Left lung (tissue), 10 donors: ENCODE measurements around the gene TRPM5. TPM values are rescaled to one million over a fixed set of nuclear protein-coding genes. Genes with fewer than 3 reads are reported as not detected.

Experiments used
- ATAC-seq: fragments of 200-7000 bp; cut with Tn5 transposase; one replicate; pipeline ENCODE4 v1.9.1; 2020; ENCODE audit warnings: moderate library complexity
- DNase-seq, 4 donors: peaks; one replicate each; pipeline ENCODE4 v3.0.0-alpha.2; 2013 to 2020
- H3K27ac ChIP-seq, 2 donors: fragments of 200-600 bp; sonication (generic) in 1 of 2; one replicate each; pipeline versions ENCODE4 v1.5.0 to v1.8.0; 2020 to 2021
- H3K27me3 ChIP-seq, 2 donors: fragments of 200-600 bp; sonication (generic) in 1 of 2; one replicate each; pipeline versions ENCODE4 v1.5.0 to v1.8.0; 2020 to 2021
- H3K36me3 ChIP-seq, 2 donors: fragments of 200-600 bp; sonication (generic) in 1 of 2; one replicate each; pipeline versions ENCODE4 v1.5.0 to v1.8.0; 2020 to 2021
- H3K4me1 ChIP-seq, 2 donors: fragments of 200-600 bp; one replicate each; pipeline ENCODE4 v1.8.0; 2021
- H3K4me3 ChIP-seq, 2 donors: fragments of 200-600 bp; sonication (generic) in 1 of 2; one replicate each; pipeline versions ENCODE4 v1.5.0 to v1.8.0; 2020 to 2021; ENCODE audit warnings: mild to moderate bottlenecking in 1 of 2
- H3K9me3 ChIP-seq, 2 donors: fragments of 200-600 bp; sonication (generic) in 1 of 2; one replicate each; pipeline versions ENCODE4 v1.5.0 to v1.8.0; 2020 to 2021
- CTCF ChIP-seq, 2 donors: fragments of 200-600 bp; sonication (generic) in 1 of 2; IDR thresholded peaks; one replicate each; pipeline versions ENCODE4 v1.5.0 to v1.8.0; 2021; ENCODE audit warnings: antibody characterized with exemption in 2 of 2
- intact Hi-C, 2 donors: fragments of 100-400 bp; cut with DNase I; formaldehyde crosslinking; loops; one replicate each; pipeline versions ENCODE4 v1.11.2 to v1.14.2; 2022
- polyA plus RNA-seq, 6 donors: library from polyadenylated mRNA; unstranded; fragments of 120-200 nt; gene quantifications; one replicate each; pipeline ENCODE4 v1.2.1, GENCODE V29; 2013; ENCODE audit not compliant: insufficient read length in 6 of 6
- total RNA-seq, 2 donors: library from RNA; stranded (reverse); fragmentation: NEBNext Ultra II Directional; extraction: Animal tissue kit (Norgen Biotek cat#: 25700); gene quantifications; one replicate each; pipeline ENCODE4 v1.2.1, GENCODE V29; 2021
- donor health status: DM: no; HTN: yes; CAD: no.
- donor health status: DM: no; HTN: no; CAD: no.

The TRPM5 gene
- total and polyA plus RNA-seq, 8 donors = 0.14 to 0.40 (median 0.31) TPM; not detected in 2

- Histone ChIP-seq H3K4me3 (no peak overlapping the region), H3K27me3 (no peaks in the 10 kb centered on the region), H3K27ac (no peak overlapping the region), H3K9me3 (no peaks in the 10 kb centered on the region), H3K36me3 (peaks cover 0 to 66% of the 10 kb centered on the region in 2 donors), H3K4me1 (peaks cover 15 to 25% of the 10 kb centered on the region in 2 donors)
- DNase-seq (no peak), ATAC-seq (no peak)
- intact Hi-C loops = no loop called here
- no peak for TF ChIP-seq CTCF (IDR thresholded peaks at IDR 0.05)
Measured at GRCh38 chr11:2397005-2397404, 47.3 kb downstream of the TRPM5 start.

GRCh38 chr11:2396471-2396870 is 47.8 kb downstream of the TRPM5 start:
- Histone ChIP-seq H3K4me1 (peaks cover 10 to 20% of the 10 kb centered on the region in 2 donors), H3K36me3 (peaks cover 0 to 70% of the 10 kb centered on the region in 2 donors), H3K27ac (no peak overlapping the region), H3K9me3 (no peaks in the 10 kb centered on the region), H3K4me3 (no peak overlapping the region), H3K27me3 (no peaks in the 10 kb centered on the region)
- DNase-seq = no peak
- TF ChIP-seq CTCF (IDR thresholded peaks at IDR 0.05) = no peak
- ATAC-seq = no peak
- intact Hi-C loops = no loop called here

- intact Hi-C loops = no loop called here
- no peaks in the 10 kb centered on the region for H3K9me3 ChIP-seq
- H3K27ac ChIP-seq = no peak overlapping the region
- peaks cover 8 to 21% of the 10 kb centered on the region in 2 donors for H3K4me1 ChIP-seq
- H3K27me3 ChIP-seq = no peaks in the 10 kb centered on the region
- TF ChIP-seq CTCF (IDR thresholded peaks at IDR 0.05) = no peak
- no peak overlapping the region for H3K4me3 ChIP-seq
- peaks cover 0 to 76% of the 10 kb centered on the region in 2 donors for H3K36me3 ChIP-seq
- DNase-seq = no peak
- ATAC-seq = no peak
Measured at GRCh38 chr11:2395856-2396255, 48.5 kb downstream of the TRPM5 start.

- H3K9me3 ChIP-seq = no peaks in the 10 kb centered on the region
- H3K27me3 ChIP-seq = no peaks in the 10 kb centered on the region
- H3K4me3 ChIP-seq = no peak overlapping the region
- DNase-seq (no peak), ATAC-seq (no peak)
- intact Hi-C loops = no loop called here
- peaks cover 0 to 82% of the 10 kb centered on the region in 2 donors for H3K36me3 ChIP-seq
- peaks cover 13 to 27% of the 10 kb centered on the region in 2 donors for H3K4me1 ChIP-seq
- no peak overlapping the region for H3K27ac ChIP-seq
- TF ChIP-seq CTCF (IDR thresholded peaks at IDR 0.05) = no peak
Measured at GRCh38 chr11:2395211-2395730, 49.0 kb downstream of the TRPM5 start.

GRCh38 chr11:2394818-2395105 is 49.6 kb downstream of the TRPM5 start:
- H3K9me3 ChIP-seq = no peaks in the 10 kb centered on the region
- H3K36me3 ChIP-seq = peaks cover 0 to 84% of the 10 kb centered on the region in 2 donors
- H3K4me1 ChIP-seq = peaks cover 19 to 30% of the 10 kb centered on the region in 2 donors
- no peak overlapping the region for H3K27ac ChIP-seq
- no peak for TF ChIP-seq CTCF (IDR thresholded peaks at IDR 0.05)
- ATAC-seq = no peak
- H3K4me3 ChIP-seq = no peak overlapping the region
- DNase-seq = no peak
- no peaks in the 10 kb centered on the region for H3K27me3 ChIP-seq
- intact Hi-C loops = no loop called here

Other genes with a start within 250 kb of the TRPM5 start
- 1 to 10 TPM in 1 of 2 donors, under 1 TPM in 1; 0.79 to 2.3 TPM for gene ASCL2, start 173.9 kb downstream of the TRPM5 start, total RNA-seq
- gene ASCL2, start 173.9 kb downstream of the TRPM5 start, polyA plus RNA-seq = 1 to 10 TPM in 4 of 6 donors, under 1 TPM in 2; 0.50 to 1.5 (median 1.2) TPM
- gene C11orf21, start 142.6 kb downstream of the TRPM5 start, total RNA-seq = 1 to 10 TPM; 2.7 to 6.9 TPM
- 1 to 10 TPM; 1.2 to 2.2 (median 1.6) TPM for gene C11orf21, start 142.6 kb downstream of the TRPM5 start, polyA plus RNA-seq
- gene TSPAN32, start 142.5 kb downstream of the TRPM5 start, total RNA-seq = 1 to 10 TPM; 4.2 to 6.2 TPM
- gene TSPAN32, start 142.5 kb downstream of the TRPM5 start, polyA plus RNA-seq = 1 to 10 TPM; 3.7 to 6.3 (median 4.2) TPM
- gene CD81, start 67.2 kb downstream of the TRPM5 start, total RNA-seq = 100 to 1,000 TPM; 641 to 754 TPM
- gene CD81, start 67.2 kb downstream of the TRPM5 start, polyA plus RNA-seq = 100 to 1,000 TPM; 595 to 747 (median 646) TPM
- gene TSSC4, start 43.8 kb downstream of the TRPM5 start, total RNA-seq = 10 to 100 TPM; 35.3 to 47.6 TPM
- 10 to 100 TPM; 20.1 to 32.0 (median 23.6) TPM for gene TSSC4, start 43.8 kb downstream of the TRPM5 start, polyA plus RNA-seq
- 10 to 100 TPM; 33.7 to 37.7 TPM for gene KCNQ1, start 494 bp upstream of the TRPM5 start, total RNA-seq
- gene KCNQ1, start 494 bp upstream of the TRPM5 start, polyA plus RNA-seq = 10 to 100 TPM in 1 of 6 donors, 1 to 10 TPM in 5; 7.1 to 10.1 (median 9.5) TPM